ENCODE results near the gene CDC42BPA. TPM values are rescaled to one million over a fixed set of nuclear protein-coding genes. Genes with fewer than 3 reads are reported as not detected.

CDC42BPA gene
- total and polyA plus RNA-seq, 2 donors (not counting 3 experiments of a cell fraction or from before 2014, with no cell fraction given), result 26.1 to 92.6 TPM

GRCh38 chr1:227102056-227102455 is 216.2 kb downstream of the CDC42BPA start:
- Histone ChIP-seq H3K27me3 (ENCODE audit: control insufficient read depth in 2 of 2, insufficient read depth in 2 of 2, low read length in 2 of 2) (no peaks in the 10 kb centered on the region), H3K36me3 (ENCODE audit: control insufficient read depth in 2 of 2, extremely low read depth in 1 of 2, insufficient read depth in 2 of 2, low read length in 2 of 2) (peaks cover 5 to 9% of the 10 kb centered on the region in 2 experiments), H3K79me2 (ENCODE audit: control insufficient read depth, insufficient read depth, low read length) (no peaks in the 10 kb centered on the region), H4K20me1 (replicated peaks; ENCODE audit: control insufficient read depth, extremely low read depth, insufficient read depth, low read length) (no peaks in the 10 kb centered on the region), H3K9me1 (replicated peaks; ENCODE audit: control insufficient read depth, extremely low read depth, insufficient read depth, low read length) (no peaks in the 10 kb centered on the region), H3K4me1 (ENCODE audit: control insufficient read depth, extremely low read depth, insufficient read depth, low read length) (no peaks in the 10 kb centered on the region), H3K4me2 (ENCODE audit: insufficient read depth, low read length) (no peak overlapping the region), H3K9ac (replicated peaks; ENCODE audit: extremely low read depth, insufficient read depth, low read length) (no peak overlapping the region), H3K4me3 (replicated peaks in 1 of 3; ENCODE audit: insufficient read depth in 1 of 3, low read depth in 1 of 3, low read length in 3 of 3) (no peak overlapping the region), H3K9me3 (replicated peaks; ENCODE audit: control insufficient read depth, insufficient read depth, low read length) (no peaks in the 10 kb centered on the region), H3K27ac (ENCODE audit: insufficient read depth, low read depth, low read length) (no peak overlapping the region), H2AFZ (ENCODE audit: low read depth, low read length) (no peak overlapping the region)
- BruUV-seq (replicated peaks), result no TSS peak
- dilution Hi-C loops (cut with MboI; ENCODE audit: extremely low pct_ligation_motif_present, low sequenced_read_pairs) (no loop called here), intact Hi-C loops (cut with micrococcal nuclease) (no loop called here)
- POLR2A ChIA-PET, result no interaction called here
- TF ChIP-seq POLR2A (IDR thresholded peaks at IDR 0.05; ENCODE audit: low read depth, low read length) (no peak), CTCF (IDR thresholded peaks at IDR 0.05; ENCODE audit: extremely low read depth in 1 of 2, insufficient read depth in 1 of 2, low read depth in 1 of 2, low read length in 2 of 2) (no peak), JUN (IDR thresholded peaks at IDR 0.05; ENCODE audit: borderline replicate concordance, insufficient read depth, insufficient read length, low read depth) (no peak), POLR2AphosphoS5 (IDR thresholded peaks at IDR 0.05; ENCODE audit: insufficient read depth, low read depth, low read length) (no peak), MAX (IDR thresholded peaks at IDR 0.05; ENCODE audit: insufficient read depth, insufficient read length) (no peak), MYC (IDR thresholded peaks at IDR 0.05; ENCODE audit: low read depth, low read length) (no peak), FOS (IDR thresholded peaks at IDR 0.05; ENCODE audit: borderline replicate concordance, insufficient read depth, low read length) (no peak)
- CTCF ChIA-PET, result no interaction called here
- FAIRE-seq, result no peak
- no peak for DNase-seq (ENCODE audit: low read depth, low spot score)

Measured in endothelial cell of umbilical vein (primary cell).